Esophagus squamous epithelium (tissue), 4 donors: ENCODE measurements around the gene CCDC107.

ENCODE experiments used
- CTCF ChIP-seq, 6 experiments: fragments of 450-650 bp in 4 of 6; fragments of 200-600 bp in 2 of 6; sonication (generic) in 2 of 6; IDR thresholded peaks; one replicate each; pipeline ENCODE4 v1.5.1; 2016 to 2019; ENCODE audit warnings: antibody characterized with exemption in 6 of 6, mild to moderate bottlenecking in 4 of 6, moderate library complexity in 4 of 6
- POLR2A ChIP-seq, 4 donors: fragments of 450-650 bp; IDR thresholded peaks; one replicate each; pipeline ENCODE4 v1.6.1; 2017; ENCODE audit warnings: antibody characterized with exemption in 4 of 4, mild to moderate bottlenecking in 4 of 4, moderate library complexity in 3 of 4

GRCh38 chr9:35657546-35658136 is 451 bp upstream of the CCDC107 start, which contains the start of gene RMRP:
- TF ChIP-seq CTCF (IDR thresholded peaks at IDR 0.05): peak in 4 of 6 experiments; percentile 28 to 59 (median 45)
- peak in 2 of 4 donors; percentile 22 to 59 for TF ChIP-seq POLR2A (IDR thresholded peaks at IDR 0.05)
